Stimulated activated CD8-positive, alpha-beta memory T cell treated with anti-CD3 and anti-CD28 coated beads, Interleukin-15, amount 100 ng/mL, for 48 hours (primary cell): ENCODE measurements around the gene CENPF.

Source experiments
- DNase-seq, 2 donors: peaks; one replicate each; pipeline ENCODE4 v3.0.0-alpha.2; 2020; ENCODE audit warnings: low read depth in 2 of 2

CENPF gene

DNA sequence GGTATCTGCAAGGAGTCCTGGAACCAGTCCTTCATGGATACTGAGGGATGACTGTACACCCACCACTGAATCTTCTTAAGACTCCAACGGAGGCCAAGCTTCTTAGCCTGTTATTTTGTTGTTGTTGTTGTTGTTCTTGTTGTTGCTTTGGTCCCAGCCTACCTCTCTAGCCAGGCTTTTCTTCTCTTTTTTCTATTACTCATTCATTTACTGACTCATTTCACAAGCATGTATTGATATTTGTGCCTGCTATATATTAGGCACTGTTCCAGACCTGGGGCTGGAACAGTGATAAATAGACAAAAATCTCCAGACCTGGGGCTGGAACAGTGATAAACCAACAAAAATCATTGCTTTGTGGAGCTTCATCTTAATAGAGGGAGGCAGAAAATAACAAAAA is 20.4 kb downstream of the CENPF start:
- DNase-seq: no peak

DNA sequence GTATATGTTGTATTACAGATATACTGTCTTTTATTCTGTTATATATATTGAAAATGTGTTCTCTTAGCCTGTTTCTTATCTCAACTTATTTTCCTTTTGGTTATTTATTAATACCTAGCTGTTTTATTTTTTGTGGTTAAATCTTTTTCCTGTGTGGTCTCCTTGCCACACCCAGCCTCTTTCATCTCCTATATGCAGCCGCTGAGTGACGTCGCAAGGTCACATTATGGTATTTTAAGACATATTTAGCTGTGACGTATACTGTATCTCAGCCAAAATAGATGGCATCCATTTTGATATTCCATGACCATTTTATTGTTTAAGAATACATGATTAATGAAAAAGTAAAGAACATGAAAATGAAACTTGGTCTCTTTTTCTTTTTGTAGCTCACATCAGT is 29.1 kb downstream of the CENPF start:
- no peak for DNase-seq

DNA sequence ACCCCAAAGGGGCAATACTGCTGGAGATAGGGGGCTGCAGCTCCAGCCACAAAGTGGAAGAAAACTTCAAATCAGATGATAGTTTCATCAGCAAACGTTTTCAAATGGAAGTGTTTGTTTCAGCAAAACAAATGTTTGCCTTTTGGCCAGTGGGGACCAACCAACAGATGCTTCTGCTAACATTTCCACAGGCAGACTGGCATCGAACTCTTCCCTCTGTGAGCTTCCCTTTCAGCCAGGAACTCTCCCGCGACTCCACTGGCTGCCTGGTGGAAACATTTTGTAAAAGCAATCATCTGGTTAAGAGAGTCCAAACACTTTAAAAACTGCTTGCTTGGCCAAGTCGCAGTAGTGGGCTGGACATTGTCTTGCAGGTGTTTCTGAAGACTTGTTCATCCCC is 30.7 kb downstream of the CENPF start:
- DNase-seq: no peak

DNA sequence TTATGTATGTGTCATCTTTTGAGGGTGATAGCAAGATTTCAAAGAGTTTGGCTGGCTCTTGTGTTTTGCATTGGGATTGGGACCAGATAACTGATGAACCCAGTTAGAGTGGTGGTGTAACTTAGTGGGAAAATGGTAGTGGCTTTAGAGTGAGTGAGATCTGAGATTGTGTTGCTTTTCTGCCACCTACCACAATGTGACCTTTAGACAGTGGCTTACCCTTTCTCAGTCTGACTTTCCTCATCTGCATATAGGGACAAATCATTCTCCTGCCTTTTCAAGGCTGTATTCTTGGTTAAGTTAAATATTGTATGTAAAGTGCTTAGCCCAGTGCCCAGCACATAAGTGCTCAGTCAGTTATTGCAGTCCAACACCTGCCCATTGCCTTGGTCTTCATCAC is 31.3 kb downstream of the CENPF start:
- DNase-seq: no peak

DNA sequence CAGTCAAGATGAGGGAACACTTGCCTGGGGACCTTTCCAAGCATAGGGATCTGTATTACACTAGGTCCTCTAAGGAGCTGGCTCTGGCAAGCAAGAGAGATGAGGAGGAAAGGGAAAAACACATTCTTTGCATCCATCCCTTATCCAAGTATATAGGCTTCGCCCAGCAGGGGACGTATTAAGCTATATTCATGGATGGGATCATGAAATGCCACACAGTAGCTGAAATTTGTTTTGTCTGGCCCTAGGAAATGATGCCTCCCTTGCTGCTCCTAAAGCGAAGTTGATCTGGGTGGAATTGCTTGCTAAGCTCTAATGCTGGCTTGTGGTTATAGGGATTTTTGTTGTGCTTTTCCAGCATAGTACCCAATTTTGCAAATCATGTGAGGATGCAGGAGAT is 32.1 kb downstream of the CENPF start:
- no peak for DNase-seq

DNA sequence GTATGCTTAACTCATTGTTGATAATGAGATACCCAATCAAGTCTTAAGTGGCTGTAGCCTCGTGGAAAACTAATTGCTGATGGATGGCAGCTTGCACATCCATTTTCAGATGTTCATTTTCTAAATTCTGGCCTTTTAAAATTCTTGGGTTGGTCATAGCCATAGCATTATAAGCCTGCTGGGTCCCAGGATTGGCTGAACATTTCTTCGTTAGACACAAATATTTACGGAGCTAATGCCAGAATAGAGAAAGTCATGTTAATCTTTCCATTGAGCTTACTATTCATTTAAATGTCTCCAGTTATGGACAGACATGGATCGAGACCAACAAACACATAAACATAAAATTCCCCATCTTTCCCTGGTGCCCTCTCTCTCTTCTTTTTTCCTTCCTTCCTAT is 32.5 kb downstream of the CENPF start:
- no peak for DNase-seq

DNA sequence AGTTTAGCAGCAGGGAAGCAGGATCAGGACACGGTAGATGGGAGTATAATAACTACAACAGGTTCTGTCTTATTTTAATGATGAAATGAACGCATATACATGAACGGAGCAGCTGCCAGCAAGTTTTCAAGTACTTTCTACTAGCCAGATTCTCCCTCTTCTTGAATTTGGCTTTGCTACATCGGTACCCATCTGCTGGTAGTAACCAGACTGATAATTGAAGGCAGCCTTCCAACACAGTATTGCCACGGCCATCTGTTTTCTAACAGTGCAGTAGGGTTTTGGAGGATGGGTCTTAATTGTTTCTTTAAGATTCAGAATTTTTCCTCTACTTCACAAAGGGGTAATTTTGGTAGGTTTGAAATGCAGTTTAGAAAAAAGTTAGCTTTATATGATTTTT is 33.4 kb downstream of the CENPF start:
- DNase-seq: no peak

DNA sequence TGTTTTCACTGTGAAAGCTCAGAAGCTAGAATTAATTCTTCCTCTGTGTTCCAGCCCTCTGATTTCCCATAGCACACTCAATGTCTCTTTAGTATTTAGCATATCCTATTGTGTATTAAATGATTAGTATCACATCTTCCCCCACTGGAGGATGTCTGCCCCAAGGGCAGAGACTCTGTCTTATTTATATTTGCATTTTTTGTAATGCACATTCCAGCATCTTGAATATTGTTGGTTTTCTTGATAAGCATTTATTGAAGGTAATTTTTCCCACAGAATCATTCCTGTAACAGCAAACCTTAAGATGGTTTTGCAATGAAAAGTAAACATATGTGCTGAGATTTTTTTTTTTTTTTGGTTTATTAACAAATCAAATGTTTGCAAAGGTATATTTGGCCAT is 34.1 kb downstream of the CENPF start:
- DNase-seq: no peak

DNA sequence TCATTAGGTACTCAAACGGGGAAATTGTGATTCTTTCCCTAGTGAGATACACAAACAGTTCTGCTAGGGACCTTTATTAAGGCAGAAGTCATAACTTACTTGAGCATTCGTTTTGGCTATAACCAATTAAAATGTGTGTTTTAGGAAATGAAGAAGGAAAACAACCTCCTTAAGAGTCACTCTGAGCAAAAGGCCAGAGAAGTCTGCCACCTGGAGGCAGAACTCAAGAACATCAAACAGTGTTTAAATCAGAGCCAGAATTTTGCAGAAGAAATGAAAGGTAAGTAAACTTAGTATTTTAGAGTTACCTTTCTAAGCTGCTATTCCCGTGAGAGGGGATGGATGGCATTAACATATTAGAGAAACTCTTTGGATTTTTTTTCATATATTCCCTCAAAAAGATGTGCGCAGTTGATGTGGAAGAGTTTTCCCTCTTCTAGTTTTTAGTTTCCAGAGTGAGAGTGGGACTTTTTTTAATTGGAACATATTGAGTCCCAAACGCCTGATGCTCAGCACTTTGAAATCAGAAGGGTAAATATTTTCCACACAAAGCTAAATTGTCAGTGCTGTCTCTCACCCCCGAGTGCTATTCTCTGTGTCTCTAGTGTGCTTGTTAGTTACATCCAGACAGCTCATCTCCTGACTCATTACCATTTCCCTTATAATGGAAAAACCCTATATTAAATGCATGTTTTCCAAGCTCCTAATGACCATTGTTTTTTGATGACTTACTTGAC is 34.9 kb downstream of the CENPF start:
- DNase-seq: no peak

DNA sequence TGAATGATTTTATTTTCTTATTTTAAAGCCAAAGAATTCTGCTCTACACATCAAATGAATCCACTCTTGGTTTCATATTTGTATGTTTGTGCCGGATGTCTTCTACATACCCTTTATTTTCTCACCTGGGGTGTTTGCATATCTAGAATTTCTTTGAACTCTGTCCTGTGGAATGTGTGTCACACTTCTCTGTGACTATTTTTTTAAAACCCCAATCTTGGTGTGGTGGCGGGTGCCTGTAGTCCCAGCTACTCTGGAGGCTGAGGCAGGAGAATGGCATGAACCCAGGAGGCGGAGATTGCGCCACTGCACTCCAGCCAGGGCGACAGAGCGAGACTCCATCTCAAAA is 35.4 kb downstream of the CENPF start:
- no peak for DNase-seq

DNA sequence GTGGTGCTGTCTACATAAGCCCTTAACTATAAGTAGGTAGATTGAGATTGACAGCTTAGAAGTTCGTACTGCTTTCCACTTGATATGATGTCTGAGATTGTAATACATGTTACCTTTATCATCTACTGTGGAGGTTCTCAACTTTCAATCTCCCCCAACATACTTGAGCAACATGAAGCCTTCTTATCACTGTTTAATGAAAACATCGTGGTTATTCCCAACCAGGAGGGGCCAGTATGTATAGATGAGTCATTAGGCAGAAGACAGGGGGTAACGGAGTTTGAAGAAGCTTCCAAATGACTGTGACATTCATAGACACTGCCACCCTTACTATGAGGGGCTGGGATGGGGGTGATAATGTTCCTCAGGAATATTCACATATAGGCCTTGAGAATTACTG is 36.0 kb downstream of the CENPF start:
- DNase-seq: no peak

DNA sequence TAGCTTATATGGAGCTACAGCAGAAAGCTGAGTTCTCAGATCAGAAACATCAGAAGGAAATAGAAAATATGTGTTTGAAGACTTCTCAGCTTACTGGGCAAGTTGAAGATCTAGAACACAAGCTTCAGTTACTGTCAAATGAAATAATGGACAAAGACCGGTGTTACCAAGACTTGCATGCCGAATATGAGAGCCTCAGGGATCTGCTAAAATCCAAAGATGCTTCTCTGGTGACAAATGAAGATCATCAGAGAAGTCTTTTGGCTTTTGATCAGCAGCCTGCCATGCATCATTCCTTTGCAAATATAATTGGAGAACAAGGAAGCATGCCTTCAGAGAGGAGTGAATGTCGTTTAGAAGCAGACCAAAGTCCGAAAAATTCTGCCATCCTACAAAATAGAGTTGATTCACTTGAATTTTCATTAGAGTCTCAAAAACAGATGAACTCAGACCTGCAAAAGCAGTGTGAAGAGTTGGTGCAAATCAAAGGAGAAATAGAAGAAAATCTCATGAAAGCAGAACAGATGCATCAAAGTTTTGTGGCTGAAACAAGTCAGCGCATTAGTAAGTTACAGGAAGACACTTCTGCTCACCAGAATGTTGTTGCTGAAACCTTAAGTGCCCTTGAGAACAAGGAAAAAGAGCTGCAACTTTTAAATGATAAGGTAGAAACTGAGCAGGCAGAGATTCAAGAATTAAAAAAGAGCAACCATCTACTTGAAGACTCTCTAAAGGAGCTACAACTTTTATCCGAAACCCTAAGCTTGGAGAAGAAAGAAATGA is 37.6 kb downstream of the CENPF start:
- no peak for DNase-seq

DNA sequence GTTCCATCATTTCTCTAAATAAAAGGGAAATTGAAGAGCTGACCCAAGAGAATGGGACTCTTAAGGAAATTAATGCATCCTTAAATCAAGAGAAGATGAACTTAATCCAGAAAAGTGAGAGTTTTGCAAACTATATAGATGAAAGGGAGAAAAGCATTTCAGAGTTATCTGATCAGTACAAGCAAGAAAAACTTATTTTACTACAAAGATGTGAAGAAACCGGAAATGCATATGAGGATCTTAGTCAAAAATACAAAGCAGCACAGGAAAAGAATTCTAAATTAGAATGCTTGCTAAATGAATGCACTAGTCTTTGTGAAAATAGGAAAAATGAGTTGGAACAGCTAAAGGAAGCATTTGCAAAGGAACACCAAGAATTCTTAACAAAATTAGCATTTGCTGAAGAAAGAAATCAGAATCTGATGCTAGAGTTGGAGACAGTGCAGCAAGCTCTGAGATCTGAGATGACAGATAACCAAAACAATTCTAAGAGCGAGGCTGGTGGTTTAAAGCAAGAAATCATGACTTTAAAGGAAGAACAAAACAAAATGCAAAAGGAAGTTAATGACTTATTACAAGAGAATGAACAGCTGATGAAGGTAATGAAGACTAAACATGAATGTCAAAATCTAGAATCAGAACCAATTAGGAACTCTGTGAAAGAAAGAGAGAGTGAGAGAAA is 38.4 kb downstream of the CENPF start:
- no peak for DNase-seq

DNA sequence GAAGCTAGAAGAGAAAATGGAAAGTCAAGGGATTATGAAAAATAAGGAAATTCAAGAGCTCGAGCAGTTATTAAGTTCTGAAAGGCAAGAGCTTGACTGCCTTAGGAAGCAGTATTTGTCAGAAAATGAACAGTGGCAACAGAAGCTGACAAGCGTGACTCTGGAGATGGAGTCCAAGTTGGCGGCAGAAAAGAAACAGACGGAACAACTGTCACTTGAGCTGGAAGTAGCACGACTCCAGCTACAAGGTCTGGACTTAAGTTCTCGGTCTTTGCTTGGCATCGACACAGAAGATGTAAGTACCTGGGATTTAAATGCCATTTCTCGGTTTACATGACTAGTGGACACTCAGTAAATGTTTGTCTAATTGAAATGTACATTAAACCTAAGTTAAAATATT is 40.0 kb downstream of the CENPF start:
- DNase-seq: no peak

DNA sequence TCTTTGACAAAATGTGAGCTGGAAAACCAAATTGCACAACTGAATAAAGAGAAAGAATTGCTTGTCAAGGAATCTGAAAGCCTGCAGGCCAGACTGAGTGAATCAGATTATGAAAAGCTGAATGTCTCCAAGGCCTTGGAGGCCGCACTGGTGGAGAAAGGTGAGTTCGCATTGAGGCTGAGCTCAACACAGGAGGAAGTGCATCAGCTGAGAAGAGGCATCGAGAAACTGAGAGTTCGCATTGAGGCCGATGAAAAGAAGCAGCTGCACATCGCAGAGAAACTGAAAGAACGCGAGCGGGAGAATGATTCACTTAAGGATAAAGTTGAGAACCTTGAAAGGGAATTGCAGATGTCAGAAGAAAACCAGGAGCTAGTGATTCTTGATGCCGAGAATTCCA is 42.7 kb downstream of the CENPF start:
- no peak for DNase-seq

DNA sequence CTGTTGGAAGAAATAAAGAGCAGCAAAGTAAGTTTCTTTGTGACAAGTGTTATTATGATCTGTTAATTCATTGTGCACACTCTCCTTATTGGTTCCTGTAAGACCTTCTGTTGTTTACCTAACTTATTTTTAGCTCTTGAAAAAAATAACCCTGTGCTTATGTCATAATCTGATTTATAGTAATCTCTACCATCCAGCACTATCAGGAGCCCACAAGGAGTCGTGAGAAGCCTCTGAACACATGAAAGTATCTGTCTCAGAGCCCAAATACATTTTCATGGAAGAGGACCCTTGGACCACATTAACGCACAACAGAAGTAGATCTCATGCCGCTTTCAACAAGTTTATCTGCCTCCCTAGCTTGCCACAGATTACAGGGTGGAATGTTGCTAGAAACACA is 45.8 kb downstream of the CENPF start:
- no peak for DNase-seq

DNA sequence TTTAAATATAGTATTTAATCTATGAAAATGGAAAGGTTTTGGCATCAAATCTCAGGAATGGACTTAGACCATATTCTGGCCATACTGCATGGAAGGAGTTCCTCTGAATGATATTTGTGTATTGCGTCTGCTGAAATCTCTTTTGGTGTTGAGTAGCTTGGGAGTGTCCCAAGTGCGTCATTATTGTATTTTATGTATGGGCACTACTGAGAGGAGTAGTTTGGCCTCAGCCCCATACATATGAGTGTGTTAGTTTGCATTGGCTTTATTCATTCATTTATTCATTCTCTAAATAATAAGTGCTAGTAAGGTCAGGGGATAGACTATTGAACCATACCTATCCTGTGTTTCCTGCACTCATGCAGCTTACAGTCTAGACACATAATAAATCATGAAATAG is 46.6 kb downstream of the CENPF start:
- DNase-seq: no peak

DNA sequence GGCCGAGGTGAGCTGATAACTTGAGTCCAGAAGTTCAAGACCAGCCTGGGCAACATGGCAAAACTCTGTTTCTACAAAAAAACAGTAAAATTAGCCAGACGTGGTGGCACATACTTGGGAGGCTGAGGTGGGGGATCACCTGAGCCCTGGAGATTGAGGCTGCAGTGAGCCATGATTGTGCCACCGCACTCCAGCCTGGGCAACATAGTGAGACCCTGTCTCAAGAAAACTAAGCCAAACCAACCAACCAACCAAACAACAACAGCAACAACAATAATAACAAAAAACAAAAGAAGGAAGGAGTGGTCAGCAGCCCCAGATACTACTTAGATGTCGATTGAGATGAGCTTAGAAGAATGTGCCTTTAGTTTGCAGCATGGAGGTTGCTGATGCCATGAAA is 47.7 kb downstream of the CENPF start:
- DNase-seq: no peak

DNA sequence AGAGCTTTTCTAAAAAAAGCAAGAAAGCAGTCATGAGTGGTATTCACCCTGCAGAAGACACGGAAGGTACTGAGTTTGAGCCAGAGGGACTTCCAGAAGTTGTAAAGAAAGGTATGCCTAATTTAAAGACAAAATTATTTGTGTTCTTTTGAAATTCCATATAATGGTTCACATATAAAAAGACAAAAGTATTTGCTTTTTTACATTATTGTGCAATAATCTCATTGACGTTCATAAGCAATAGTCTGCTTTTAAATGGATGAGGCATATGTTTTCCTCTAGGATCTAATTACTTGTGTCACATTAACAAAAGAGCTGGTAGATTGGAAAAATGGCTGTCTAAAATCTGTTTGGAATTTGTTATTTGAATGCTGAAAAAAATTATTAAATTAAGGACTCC is 54.3 kb downstream of the CENPF start:
- no peak for DNase-seq

DNA sequence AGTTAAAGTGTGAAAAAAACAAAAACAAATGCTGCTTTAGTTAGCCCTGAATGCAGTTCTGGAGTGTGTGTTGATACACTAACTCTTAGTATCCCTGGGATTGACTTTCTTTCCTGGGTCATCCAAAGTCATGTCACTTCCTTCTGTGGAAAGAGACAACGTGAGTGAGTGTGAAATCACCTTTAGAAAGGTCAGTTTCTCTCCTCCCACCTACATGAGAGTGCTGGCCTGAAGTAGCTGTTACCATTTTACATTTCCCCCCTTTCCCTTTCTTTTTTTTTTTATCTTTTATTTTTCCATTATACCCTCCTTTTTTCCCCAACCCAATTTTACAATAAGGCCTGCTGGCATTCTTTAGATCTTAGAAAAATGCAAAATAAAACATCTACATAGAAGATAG is 55.2 kb downstream of the CENPF start:
- no peak for DNase-seq

DNA sequence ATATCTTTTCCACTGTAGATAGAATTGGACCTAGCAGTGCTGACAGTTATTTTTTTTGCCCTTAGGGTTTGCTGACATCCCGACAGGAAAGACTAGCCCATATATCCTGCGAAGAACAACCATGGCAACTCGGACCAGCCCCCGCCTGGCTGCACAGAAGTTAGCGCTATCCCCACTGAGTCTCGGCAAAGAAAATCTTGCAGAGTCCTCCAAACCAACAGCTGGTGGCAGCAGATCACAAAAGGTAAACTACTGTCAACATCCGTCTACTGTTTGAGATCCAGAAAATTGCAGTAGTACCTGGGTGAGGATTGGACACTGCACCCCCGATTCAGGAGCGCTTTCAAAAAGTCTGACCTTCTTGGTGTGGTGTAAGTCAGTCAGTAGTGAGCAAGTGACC is 55.8 kb downstream of the CENPF start:
- no peak for DNase-seq

DNA sequence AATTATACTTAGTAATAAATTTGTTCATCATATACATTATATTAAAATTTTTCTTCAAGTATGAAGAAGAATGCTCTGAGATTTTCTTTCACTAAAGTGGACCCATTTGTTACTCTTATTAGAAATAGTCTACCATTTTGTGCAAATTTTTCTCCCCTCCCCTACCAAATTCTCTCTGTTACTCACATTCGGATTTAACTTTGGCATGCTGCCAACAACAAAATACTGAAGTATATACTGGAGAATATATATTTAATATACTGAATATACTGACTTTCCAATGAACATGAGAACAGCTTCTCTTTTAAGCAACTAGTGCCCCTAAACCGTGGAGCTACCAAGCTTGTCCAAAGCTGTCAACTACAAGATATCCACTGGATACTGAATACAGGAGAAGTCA is 57.2 kb downstream of the CENPF start:
- no peak for DNase-seq

DNA sequence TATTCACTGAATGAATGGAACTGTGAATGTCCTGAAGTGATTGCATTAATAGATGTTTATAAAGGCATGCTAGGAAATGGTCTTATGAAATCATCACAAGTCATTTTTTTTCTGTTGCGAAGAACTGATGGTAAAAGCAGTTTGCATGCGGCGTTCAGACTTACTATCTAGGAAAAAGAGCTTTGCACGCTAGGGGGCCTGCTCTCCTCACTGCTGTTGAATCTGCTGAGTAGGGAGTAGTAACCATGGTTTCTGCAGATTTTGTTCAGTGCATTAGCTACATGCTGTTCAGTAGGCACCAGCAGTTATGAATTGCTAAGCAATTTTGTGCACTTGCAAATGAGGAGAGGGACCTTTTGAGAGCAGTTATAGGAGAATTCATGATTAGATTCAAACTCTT is 57.9 kb downstream of the CENPF start:
- DNase-seq: no peak
